HCT116 (cell line): ENCODE results near the gene HSPA12A.

Source experiments
- ATF3 ChIP-seq: IDR thresholded peaks from 2 replicates; pipeline ENCODE4 v1.6.1; 2012
- CEBPB ChIP-seq: IDR thresholded peaks from 2 replicates; pipeline ENCODE4 v1.6.1; 2012; ENCODE audit warnings: low read depth
- EZH2 ChIP-seq: fragments of 200-600 bp; sonication (generic); IDR thresholded peaks from 2 replicates; pipeline ENCODE4 v1.6.1; 2017; ENCODE audit warnings: antibody characterized with exemption, mixed run types
- EZH2phosphoT487 ChIP-seq: fragments of 200-600 bp; IDR thresholded peaks from 2 replicates; pipeline ENCODE4 v1.6.1; 2018; ENCODE audit warnings: antibody characterized with exemption, borderline replicate concordance
- JUND ChIP-seq: IDR thresholded peaks from 2 replicates; pipeline ENCODE4 v1.6.1; 2012
- POLR2AphosphoS5 ChIP-seq: IDR thresholded peaks from 2 replicates; pipeline ENCODE4 v1.6.1; 2011; ENCODE audit warnings: mild to moderate bottlenecking, low read depth, low read length, moderate library complexity
- RAD21 ChIP-seq: IDR thresholded peaks from 2 replicates; pipeline ENCODE4 v1.6.1; 2012; ENCODE audit warnings: low read depth, mild to moderate bottlenecking
- REST ChIP-seq: IDR thresholded peaks from 2 replicates; pipeline ENCODE4 v1.6.1; 2012; ENCODE audit warnings: low read depth
- SIN3A ChIP-seq: IDR thresholded peaks from 2 replicates; pipeline ENCODE4 v1.6.1; 2012; ENCODE audit warnings: low read depth
- ZNF274 ChIP-seq: fragments of 200-500 bp; sonication (Bioruptor generic); IDR thresholded peaks from 2 replicates; pipeline ENCODE4 v1.6.1; 2014; ENCODE audit warnings: mild to moderate bottlenecking, low read depth, low read length, inconsistent platforms
- TF ChIP-seq, protein P1 (sequence below), 3 experiments: fragments of 200-600 bp in 1 of 3; sonication (generic) in 1 of 3; IDR thresholded peaks in 2 of 3; conservative IDR thresholded peaks in 1 of 3; 2 replicates each; pipeline ENCODE4 v1.5.1; 2012 to 2017; ENCODE audit warnings: low read depth in 2 of 3, low read length in 2 of 3, antibody characterized with exemption in 1 of 3, borderline replicate concordance in 1 of 3, control low read depth in 1 of 3, mild to moderate bottlenecking in 1 of 3, mixed read lengths in 1 of 3, mixed run types in 1 of 3, moderate library complexity in 1 of 3; ENCODE audit not compliant: insufficient read depth in 1 of 3
- TF ChIP-seq, protein P2 (sequence below): IDR thresholded peaks from 2 replicates; pipeline ENCODE4 v1.6.1; 2012

- TF ChIP-seq, protein P1, sequence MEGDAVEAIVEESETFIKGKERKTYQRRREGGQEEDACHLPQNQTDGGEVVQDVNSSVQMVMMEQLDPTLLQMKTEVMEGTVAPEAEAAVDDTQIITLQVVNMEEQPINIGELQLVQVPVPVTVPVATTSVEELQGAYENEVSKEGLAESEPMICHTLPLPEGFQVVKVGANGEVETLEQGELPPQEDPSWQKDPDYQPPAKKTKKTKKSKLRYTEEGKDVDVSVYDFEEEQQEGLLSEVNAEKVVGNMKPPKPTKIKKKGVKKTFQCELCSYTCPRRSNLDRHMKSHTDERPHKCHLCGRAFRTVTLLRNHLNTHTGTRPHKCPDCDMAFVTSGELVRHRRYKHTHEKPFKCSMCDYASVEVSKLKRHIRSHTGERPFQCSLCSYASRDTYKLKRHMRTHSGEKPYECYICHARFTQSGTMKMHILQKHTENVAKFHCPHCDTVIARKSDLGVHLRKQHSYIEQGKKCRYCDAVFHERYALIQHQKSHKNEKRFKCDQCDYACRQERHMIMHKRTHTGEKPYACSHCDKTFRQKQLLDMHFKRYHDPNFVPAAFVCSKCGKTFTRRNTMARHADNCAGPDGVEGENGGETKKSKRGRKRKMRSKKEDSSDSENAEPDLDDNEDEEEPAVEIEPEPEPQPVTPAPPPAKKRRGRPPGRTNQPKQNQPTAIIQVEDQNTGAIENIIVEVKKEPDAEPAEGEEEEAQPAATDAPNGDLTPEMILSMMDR (IDR thresholded peaks at IDR 0.05 in 2 of 3, conservative IDR thresholded peaks at IDR 0.05 in 1 of 3; ENCODE audit: borderline replicate concordance in 1 of 3, insufficient read depth in 1 of 3, low read depth in 2 of 3, low read length in 2 of 3): no peak
- TF ChIP-seq POLR2AphosphoS5: no peak
- TF ChIP-seq EZH2: no peak
- no peak for TF ChIP-seq REST
- no peak for TF ChIP-seq RAD21
- no peak for TF ChIP-seq EZH2phosphoT487
- no peak for TF ChIP-seq SIN3A
- TF ChIP-seq, protein P2, sequence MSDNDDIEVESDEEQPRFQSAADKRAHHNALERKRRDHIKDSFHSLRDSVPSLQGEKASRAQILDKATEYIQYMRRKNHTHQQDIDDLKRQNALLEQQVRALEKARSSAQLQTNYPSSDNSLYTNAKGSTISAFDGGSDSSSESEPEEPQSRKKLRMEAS: no peak
- no peak for TF ChIP-seq JUND
- TF ChIP-seq ATF3: no peak
- TF ChIP-seq CEBPB: no peak
- TF ChIP-seq ZNF274: no peak
These were observed 76.7 kb downstream of the HSPA12A start for GRCh38 chr10:116665541-116666125.
